GM12873 (cell line): ENCODE results near the gene TMEM132C.

Experiments
- CTCF ChIP-seq: IDR thresholded peaks from 2 replicates; pipeline ENCODE4 v1.5.1; 2012; ENCODE audit warnings: low read depth, mild to moderate bottlenecking, moderate library complexity, low read length, control low read depth; ENCODE audit not compliant: insufficient read depth; ENCODE audit errors: missing control alignments

TMEM132C gene

GRCh38 chr12:128267131-128267622 is at the start of gene TMEM132C:
Gene TMEM132C, plus strand, starts transcription at chr12:128267170. Its CDS starts 233 bp downstream, at chr12:128267403.
- TF ChIP-seq CTCF: no peak

DNA sequence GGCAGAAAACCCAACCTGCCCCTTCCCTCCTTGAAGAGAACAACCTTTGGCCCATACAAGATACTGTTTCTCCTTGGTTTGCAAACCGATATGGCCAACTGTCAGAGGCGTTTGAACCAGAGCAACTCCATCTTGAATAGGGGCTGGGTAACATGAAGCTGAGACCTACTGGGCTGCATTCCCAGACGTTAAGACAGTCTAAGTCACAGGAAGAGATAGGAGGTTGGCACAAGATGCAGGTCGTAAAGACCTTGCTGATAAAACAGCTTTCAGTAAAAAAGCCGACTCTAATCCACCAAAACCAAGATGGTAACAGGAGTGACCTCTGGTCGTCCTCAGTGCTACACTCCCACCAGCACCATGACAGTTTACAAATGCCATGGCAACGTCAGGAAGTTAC is 42.7 kb upstream of the TMEM132C start:
- no peak for TF ChIP-seq CTCF

DNA sequence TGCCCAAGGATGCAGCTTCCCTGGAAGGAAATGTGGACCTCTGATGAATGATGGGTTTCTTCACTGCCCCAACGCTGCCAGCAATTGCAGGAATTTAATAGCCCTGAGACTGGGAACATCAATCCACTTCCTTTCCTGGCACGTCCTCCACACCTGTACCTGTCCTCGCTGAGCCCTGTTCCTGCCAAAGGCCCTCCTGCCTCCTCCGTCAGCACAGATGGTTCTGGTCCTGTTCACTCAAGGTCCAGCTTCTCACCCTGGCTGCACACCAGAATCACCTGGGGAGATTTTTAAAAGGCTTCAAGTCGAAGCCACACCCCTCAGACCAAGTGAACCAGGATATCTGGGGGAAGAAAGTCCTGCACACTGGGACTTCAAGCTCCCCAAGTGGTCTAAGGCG is 38.4 kb upstream of the TMEM132C start:
- no peak for TF ChIP-seq CTCF

DNA sequence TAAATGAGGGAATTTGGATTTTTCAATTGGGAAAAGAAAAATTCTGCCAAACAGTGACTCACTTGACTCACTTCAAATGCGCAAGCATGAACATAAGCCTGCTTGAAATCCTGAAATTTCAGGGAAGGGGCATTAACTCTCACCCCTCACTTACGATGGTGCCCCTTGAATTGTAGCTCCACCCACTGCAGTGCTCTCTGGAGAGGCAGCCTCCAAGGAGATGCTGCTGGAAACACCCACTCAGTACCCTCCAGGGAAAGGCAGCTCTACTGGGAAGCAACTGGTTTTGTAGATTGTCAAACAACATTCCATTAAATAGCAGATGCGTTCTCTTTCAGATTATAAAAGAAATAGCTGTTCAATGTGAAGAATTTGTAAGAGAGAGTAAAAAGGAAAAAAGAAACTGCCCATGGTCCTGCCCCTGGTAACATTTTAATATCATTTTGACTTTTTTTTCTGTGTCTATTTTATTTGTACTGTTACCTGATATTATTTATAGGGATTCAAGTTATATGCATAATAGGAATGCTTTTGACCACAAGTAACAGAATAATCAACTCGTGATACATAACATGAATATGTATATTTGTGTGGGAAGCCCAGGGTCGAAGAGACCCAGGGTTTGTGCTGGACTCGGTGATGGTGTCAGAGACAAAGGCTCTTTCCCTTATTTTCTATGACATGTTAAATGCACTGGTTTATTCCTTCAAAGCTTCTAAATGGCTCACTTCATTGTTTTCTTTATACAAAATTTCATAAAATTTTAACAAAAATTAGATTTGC is 31.1 kb upstream of the TMEM132C start:
- TF ChIP-seq CTCF: no peak

GRCh38 chr12:128236525-128236924 is 30.4 kb upstream of the TMEM132C start:
- no peak for TF ChIP-seq CTCF

DNA sequence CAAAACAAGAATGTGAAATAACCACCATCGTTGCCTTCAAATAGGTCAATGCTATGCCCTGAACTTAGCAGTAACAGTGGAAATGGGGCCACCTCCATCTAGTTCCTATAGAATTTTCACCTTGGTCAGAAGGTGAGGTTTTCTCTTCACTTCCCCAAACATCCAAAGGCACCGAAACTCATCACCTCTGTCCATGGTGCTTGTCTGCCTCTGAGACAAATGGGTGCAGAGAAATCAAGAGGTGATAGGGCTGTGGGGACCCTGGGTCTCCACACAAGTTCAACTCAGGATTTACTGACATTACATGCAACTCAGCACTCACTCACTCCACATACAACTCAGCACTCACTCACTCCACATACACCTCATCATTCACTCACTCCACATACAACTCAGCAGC is 26.2 kb upstream of the TMEM132C start:
- TF ChIP-seq CTCF: no peak

- no peak for TF ChIP-seq CTCF
Measured at GRCh38 chr12:128245121-128245520, 21.8 kb upstream of the TMEM132C start.
